IPS-15b (cell line): ENCODE results near the gene COL27A1.

ENCODE experiments used
- H3K27me3 ChIP-seq: one replicate; pipeline ENCODE4 v1.6.1; 2013; ENCODE audit warnings: low read length; ENCODE audit not compliant: control insufficient read depth, insufficient read depth
- H3K36me3 ChIP-seq: one replicate; pipeline ENCODE4 v1.6.1; 2013; ENCODE audit warnings: low read length; ENCODE audit not compliant: control insufficient read depth, insufficient read depth
- H3K4me1 ChIP-seq: one replicate; pipeline ENCODE4 v1.6.1; 2013; ENCODE audit warnings: mild to moderate bottlenecking, low read length; ENCODE audit not compliant: control insufficient read depth, insufficient read depth
- H3K4me3 ChIP-seq: one replicate; pipeline ENCODE4 v1.5.1; 2013; ENCODE audit warnings: low read depth, low read length
- H3K9ac ChIP-seq: one replicate; pipeline ENCODE4 v1.6.1; 2013; ENCODE audit warnings: low read depth, mild to moderate bottlenecking, low read length
- H3K9me3 ChIP-seq: one replicate; pipeline ENCODE4 v1.6.1; 2013; ENCODE audit warnings: mild to moderate bottlenecking, low read length; ENCODE audit not compliant: control insufficient read depth, insufficient read depth

COL27A1 gene

GRCh38 chr9:114290561-114290986 is 135.2 kb downstream of the COL27A1 start:
- Histone ChIP-seq H3K27me3 (no peaks in the 10 kb centered on the region), H3K4me3 (no peak overlapping the region), H3K9me3 (no peaks in the 10 kb centered on the region), H3K36me3 (no peaks in the 10 kb centered on the region), H3K4me1 (no peaks in the 10 kb centered on the region), H3K9ac (no peak overlapping the region)

GRCh38 chr9:114291064-114291474 is 135.7 kb downstream of the COL27A1 start:
- no peaks in the 10 kb centered on the region for H3K36me3 ChIP-seq
- H3K27me3 ChIP-seq = no peaks in the 10 kb centered on the region
- no peaks in the 10 kb centered on the region for H3K4me1 ChIP-seq
- no peak overlapping the region for H3K9ac ChIP-seq
- no peak overlapping the region for H3K4me3 ChIP-seq
- H3K9me3 ChIP-seq = no peaks in the 10 kb centered on the region

GRCh38 chr9:114291886-114292590 is 136.7 kb downstream of the COL27A1 start:
- Histone ChIP-seq H3K4me3 (no peak overlapping the region), H3K9ac (no peak overlapping the region), H3K36me3 (no peaks in the 10 kb centered on the region), H3K4me1 (no peaks in the 10 kb centered on the region), H3K9me3 (no peaks in the 10 kb centered on the region), H3K27me3 (no peaks in the 10 kb centered on the region)

GRCh38 chr9:114294664-114295063 is 139.3 kb downstream of the COL27A1 start:
- Histone ChIP-seq H3K27me3 (no peaks in the 10 kb centered on the region), H3K9me3 (no peaks in the 10 kb centered on the region), H3K36me3 (no peaks in the 10 kb centered on the region), H3K9ac (no peak overlapping the region), H3K4me1 (no peaks in the 10 kb centered on the region), H3K4me3 (no peak overlapping the region)

- Histone ChIP-seq H3K9ac (no peak overlapping the region), H3K4me1 (no peaks in the 10 kb centered on the region), H3K36me3 (peaks cover 6% of the 10 kb centered on the region), H3K27me3 (no peaks in the 10 kb centered on the region), H3K4me3 (no peak overlapping the region), H3K9me3 (no peaks in the 10 kb centered on the region)
These were observed 141.0 kb downstream of the COL27A1 start for GRCh38 chr9:114296338-114296737.

GRCh38 chr9:114299286-114300152 is 144.2 kb downstream of the COL27A1 start:
- H3K4me3 ChIP-seq = no peak overlapping the region
- no peaks in the 10 kb centered on the region for H3K4me1 ChIP-seq
- H3K36me3 ChIP-seq = peaks cover 8% of the 10 kb centered on the region
- H3K9me3 ChIP-seq = no peaks in the 10 kb centered on the region
- no peak overlapping the region for H3K9ac ChIP-seq
- no peaks in the 10 kb centered on the region for H3K27me3 ChIP-seq

- Histone ChIP-seq H3K9ac (no peak overlapping the region), H3K36me3 (peaks cover 8% of the 10 kb centered on the region), H3K27me3 (no peaks in the 10 kb centered on the region), H3K9me3 (no peaks in the 10 kb centered on the region), H3K4me3 (no peak overlapping the region), H3K4me1 (no peaks in the 10 kb centered on the region)
These were observed 145.0 kb downstream of the COL27A1 start for GRCh38 chr9:114300153-114300845.

GRCh38 chr9:114300846-114301797 is 145.8 kb downstream of the COL27A1 start:
- H3K9ac ChIP-seq = no peak overlapping the region
- no peaks in the 10 kb centered on the region for H3K9me3 ChIP-seq
- H3K36me3 ChIP-seq = peaks cover 8% of the 10 kb centered on the region

GRCh38 chr9:114301798-114302565 is 146.6 kb downstream of the COL27A1 start:
- Histone ChIP-seq H3K36me3 (peaks cover 8% of the 10 kb centered on the region), H3K4me1 (no peaks in the 10 kb centered on the region), H3K9me3 (no peaks in the 10 kb centered on the region), H3K27me3 (no peaks in the 10 kb centered on the region), H3K9ac (no peak overlapping the region), H3K4me3 (no peak overlapping the region)

More at GRCh38 chr9:114300846-114301797, 145.8 kb downstream of the COL27A1 start:
- no peaks in the 10 kb centered on the region for H3K27me3 ChIP-seq
- H3K4me1 ChIP-seq = no peaks in the 10 kb centered on the region
- H3K4me3 ChIP-seq = no peak overlapping the region

GRCh38 chr9:114302727-114303126 is 147.4 kb downstream of the COL27A1 start:
- H3K4me1 ChIP-seq = no peaks in the 10 kb centered on the region
- H3K36me3 ChIP-seq = peaks cover 8% of the 10 kb centered on the region
- no peaks in the 10 kb centered on the region for H3K27me3 ChIP-seq
- no peaks in the 10 kb centered on the region for H3K9me3 ChIP-seq
- no peak overlapping the region for H3K9ac ChIP-seq
- no peak overlapping the region for H3K4me3 ChIP-seq
